NCI-H146 treated with DMSO at 0.1 percent for 48 hours (cell line): Measurements from ENCODE around the gene ASAP2.

Source experiments
- DNase-seq: peaks from one replicate; lab custom pipeline; 2025; ENCODE audit not compliant: unreplicated experiment; lab: John Stamatoyannopoulos, UW

The ASAP2 gene

DNA sequence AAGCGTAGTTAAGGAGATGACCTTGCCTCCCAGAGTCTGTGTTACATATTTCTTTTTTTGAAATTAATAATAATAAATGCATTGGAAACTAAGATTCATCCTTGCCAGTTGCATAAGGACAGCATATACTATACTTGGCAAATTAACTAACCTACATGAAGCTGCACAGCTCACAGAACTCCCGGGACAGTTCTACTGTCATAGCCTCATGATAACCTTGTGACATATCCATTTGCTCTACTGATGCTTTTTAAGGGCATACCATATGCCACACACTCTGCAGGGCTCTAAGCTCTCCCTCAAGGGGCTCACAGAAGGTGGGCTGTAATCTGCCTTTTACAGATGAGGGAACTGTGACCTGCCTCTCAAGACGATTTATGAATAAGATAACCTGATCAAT, 212.9 kb downstream of the ASAP2 start:
- no peak for DNase-seq

DNA sequence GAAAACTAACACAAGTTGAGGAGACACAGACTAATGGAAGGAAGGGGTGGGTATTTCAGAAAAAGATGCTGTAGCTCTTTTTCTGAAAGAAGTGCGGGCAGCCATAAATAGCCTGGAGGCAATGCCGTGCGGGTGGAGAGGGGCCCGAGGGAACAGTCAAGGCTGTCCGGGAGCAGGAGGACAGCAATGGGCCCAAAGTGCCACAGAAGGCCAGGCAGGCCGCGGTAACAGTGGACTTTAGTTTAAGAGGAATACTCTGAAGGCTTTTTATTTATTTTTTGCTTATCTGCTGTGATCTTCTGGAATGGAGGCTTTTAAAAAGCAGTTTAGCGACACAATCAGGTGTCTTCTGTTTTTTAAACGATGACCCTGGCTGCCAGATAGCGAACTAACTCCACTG, 213.9 kb downstream of the ASAP2 start:
- DNase-seq = no peak

DNA sequence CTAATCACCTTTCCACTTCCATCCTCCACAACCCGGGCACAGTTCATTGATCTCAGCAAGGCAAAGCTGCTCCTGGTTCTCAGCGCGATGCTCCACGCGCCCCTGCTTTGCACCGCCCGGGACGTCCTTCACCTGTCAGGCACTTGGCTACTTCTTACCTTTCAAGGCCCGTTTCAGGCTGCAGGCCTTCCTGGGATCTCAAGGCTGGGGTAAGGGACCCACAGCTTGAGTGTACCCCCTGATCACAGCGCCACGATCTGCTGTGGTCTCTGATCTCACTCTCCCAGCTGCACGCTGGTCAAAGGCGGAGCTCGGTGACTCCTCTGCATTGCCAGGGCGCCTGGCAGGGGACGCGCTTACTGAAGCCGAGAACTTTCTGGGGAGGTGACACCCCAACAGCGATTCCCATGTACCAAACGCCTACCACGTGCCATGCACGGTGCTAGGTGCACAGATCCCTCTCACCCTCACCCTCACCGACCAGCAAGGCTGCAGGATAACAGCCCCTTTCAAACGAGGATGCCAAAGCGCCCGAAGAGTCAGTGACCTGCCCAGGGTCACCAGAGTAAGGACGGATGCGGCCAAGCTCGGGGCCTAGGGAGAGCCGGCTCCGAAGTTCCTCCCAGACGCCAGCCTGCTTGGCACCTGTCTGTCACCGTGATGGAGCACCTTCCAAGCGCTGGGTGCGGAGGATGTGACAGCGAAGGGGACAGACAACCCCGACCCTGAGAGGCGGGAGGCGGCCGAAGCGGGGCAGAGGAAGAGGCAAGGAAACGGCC, 215.9 kb downstream of the ASAP2 start:
- DNase-seq = peak; percentile 54

- DNase-seq = peak; percentile 94
Measured at GRCh38 chr2:9423100-9423921, 216.7 kb downstream of the ASAP2 start, which contains the start of the genes CPSF3 and ITGB1BP1. Gene CPSF3, plus strand, starts transcription at chr2:9423654. Its CDS starts 120 bp downstream, at chr2:9423774. Gene ITGB1BP1, minus strand, starts transcription at chr2:9423528. Its CDS starts 4,831 bp downstream, at chr2:9418697.

GRCh38 chr2:9423922-9424272, 217.3 kb downstream of the ASAP2 start:
- peak; percentile 45 for DNase-seq

DNA sequence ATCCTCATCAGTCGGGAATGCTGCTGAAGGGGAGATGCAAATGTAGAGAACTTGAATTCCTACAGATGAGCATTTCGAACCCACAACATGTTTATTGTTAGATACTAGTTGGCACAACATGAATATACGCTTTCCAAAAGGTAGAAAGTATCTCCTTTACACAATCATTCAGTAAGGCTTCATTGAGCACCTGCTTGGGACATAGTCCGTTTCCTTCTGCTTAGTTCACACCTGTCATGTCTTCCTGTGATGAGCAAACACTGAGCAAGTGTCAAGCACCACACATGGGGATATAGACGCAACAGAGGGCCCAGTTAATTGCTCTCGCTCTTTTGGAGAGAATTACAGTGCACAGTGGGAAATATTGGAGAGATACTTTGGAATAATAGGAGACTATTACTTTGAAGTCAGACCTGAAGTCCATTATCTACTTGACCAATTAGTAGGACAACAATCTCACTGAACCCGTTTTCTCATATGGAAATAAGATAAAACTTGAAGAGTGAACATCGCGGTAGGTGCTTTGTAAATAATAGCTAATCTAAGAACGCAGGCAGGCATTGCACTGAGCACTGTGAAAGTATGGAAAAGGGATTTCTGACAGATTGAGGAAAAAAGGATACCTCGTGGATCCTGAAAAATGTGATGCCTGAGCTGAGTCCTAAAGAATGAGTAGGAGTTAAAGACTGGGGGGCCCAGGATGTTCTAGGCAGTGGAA, 218.0 kb downstream of the ASAP2 start:
- DNase-seq = peak; percentile 93

GRCh38 chr2:9428965-9429577, 222.5 kb downstream of the ASAP2 start:
- DNase-seq = no peak

DNA sequence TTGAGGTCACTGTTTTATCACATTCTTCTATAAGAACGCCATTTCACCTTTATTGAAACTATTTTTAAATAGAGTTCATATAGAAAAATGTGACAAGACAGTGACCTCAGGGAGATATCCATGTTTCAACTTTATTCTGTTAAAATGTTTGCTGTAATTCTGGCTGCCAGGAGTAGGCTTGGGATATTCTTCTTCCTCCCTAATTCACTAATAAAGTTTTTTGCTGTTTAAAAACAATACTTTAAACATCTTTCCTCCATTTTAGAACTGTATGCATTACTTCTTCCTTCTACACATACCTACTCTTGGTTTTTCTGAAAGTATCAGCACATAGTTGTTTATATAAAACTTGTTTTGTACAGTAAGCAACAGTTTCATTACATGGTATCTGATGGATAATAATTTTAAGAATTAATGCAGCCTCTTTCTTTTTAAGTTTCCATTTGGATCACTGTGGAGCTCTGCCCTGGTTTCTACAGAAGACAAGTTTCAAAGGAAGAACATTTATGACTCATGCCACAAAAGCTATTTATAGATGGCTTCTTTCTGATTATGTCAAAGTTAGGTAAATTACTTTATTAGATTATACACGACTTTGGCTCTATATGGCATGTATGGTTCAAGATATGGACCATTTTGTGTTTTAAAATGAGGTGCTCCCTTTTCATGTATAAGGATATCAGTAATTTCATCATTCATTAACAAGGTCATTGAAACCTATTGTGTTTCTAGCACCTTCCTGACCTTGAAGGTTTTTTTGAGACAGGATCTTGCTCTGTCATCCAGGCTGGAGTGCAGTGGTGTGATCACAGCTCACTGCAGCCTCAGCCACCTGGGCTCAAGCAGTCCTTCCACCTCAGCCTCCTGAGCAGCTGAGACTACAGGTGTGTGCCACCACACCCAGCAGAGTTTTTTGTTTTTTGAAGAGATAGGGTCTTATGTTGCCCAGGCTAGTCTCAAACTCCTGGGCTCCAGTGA, 224.0 kb downstream of the ASAP2 start:
- DNase-seq = no peak

- DNase-seq = no peak
Measured at GRCh38 chr2:9434489-9434888, 227.9 kb downstream of the ASAP2 start.

GRCh38 chr2:9439536-9439935, 232.9 kb downstream of the ASAP2 start:
- no peak for DNase-seq

DNA sequence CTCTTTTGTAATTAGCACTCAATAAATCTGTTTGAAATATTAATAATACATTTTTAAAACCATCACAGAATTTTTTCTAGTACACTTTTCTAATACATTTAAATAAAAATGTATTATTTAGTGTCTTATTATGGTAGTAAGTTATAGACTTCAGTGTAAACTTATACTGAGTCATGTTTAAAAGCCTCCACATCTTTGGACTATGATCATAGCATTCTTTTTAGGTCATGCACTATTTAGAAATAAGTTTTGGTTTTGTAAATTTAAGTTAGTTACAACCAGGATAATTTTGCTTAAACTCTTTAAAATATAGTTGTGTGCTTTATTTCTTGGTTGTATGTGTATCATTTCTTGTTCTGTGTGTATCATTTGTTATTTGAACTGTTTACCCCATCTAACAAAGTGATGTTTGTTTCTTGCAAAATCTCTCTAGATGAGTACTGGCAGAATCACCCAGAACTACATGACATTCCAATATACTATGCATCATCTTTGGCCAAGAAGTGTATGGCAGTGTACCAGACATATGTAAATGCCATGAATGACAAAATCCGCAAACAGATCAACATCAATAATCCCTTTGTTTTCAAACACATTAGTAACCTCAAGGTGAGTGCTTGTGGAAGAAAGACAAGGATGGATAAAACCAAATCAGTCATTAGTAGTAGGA, 233.6 kb downstream of the ASAP2 start:
- no peak for DNase-seq

GRCh38 chr2:9441556-9441955, 234.9 kb downstream of the ASAP2 start:
- DNase-seq = no peak

DNA sequence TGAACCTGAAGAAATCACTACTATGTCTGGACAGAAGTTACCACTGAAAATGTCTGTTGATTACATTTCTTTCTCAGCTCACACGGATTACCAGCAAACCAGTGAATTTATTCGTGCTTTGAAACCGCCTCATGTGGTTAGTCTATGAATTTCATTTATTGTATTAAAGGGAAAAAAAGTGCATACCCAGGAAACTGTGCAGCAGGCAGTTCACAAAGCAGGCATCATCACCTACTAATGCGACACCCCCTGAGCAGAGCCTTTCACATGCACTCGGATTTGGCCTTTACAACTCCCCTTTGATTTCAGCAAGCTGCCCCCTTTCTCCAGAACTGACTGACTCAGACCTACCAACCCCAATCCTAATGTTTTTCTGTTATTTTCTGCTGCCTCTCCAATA, 236.9 kb downstream of the ASAP2 start:
- no peak for DNase-seq

DNA sequence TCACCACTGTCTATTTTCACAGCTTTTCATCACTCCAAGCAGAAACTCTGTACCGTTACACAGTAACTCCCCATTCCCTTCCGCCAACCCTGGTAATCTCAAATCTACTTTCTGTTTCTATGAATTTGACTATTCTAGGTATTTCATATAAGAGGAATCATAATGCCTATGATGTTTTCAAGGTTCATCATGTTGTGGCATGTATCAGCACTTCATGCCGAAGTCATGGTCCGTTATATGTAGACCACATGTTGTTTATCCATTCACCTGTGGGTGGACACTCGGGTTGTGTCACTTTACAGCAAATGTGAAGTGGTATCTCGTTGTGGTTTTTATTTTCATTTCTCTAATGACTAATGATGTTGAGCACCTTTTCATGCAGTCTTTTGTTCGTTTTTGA, 238.5 kb downstream of the ASAP2 start:
- no peak for DNase-seq

GRCh38 chr2:9451231-9451630, 244.6 kb downstream of the ASAP2 start:
- DNase-seq = no peak
